ENCODE data around the gene ANKMY1. TPM values are rescaled to one million over a fixed set of nuclear protein-coding genes. Genes with fewer than 3 reads are reported as not detected.

The ANKMY1 gene
- total and polyA plus RNA-seq, 2 of the 13 experiments (the other 11 are each of a cell fraction or from before 2014, with no cell fraction given): 11.7 to 18.8 TPM

GRCh38 chr2:240565333-240566202 is 7.8 kb upstream of the ANKMY1 start (continued):
- no peak for TF ChIP-seq ZNF407 (CRISPR knock-in tag; IDR thresholded peaks at IDR 0.05; ENCODE audit: not compliant biosample characterization)
- TF ChIP-seq RBM22 (optimal IDR thresholded peaks at IDR 0.05; ENCODE audit: low read length): no peak
- no peak for TF ChIP-seq ZBTB14 (CRISPR knock-in tag; IDR thresholded peaks at IDR 0.05)
- no peak for TF ChIP-seq HOXA7 (CRISPR knock-in tag; IDR thresholded peaks at IDR 0.05)
- TF ChIP-seq HIVEP1 (CRISPR knock-in tag; IDR thresholded peaks at IDR 0.05): peak; percentile 30; the same call in 1 of the 2 replicates
- no peak for TF ChIP-seq THYN1 (CRISPR knock-in tag; IDR thresholded peaks at IDR 0.05; ENCODE audit: borderline replicate concordance, low read depth)
- TF ChIP-seq ZNF280B (CRISPR knock-in tag; IDR thresholded peaks at IDR 0.05; ENCODE audit: borderline replicate concordance): peak; percentile 71
- no peak for TF ChIP-seq RNF2 (conservative IDR thresholded peaks at IDR 0.05; ENCODE audit: low read depth)
- TF ChIP-seq AHDC1 (CRISPR knock-in tag; IDR thresholded peaks at IDR 0.05; ENCODE audit: borderline replicate concordance): no peak
- peak; percentile 81 for TF ChIP-seq RXRA (CRISPR knock-in tag; IDR thresholded peaks at IDR 0.05)

Measured in HepG2 (cell line).